Measurements from ENCODE around the gene ISCA2. TPM values are rescaled to one million over a fixed set of nuclear protein-coding genes. Genes with fewer than 3 reads are reported as not detected.

ISCA2 gene
- total and polyA plus RNA-seq, 9 of the 15 experiments (the other 6 are each of a cell fraction or from before 2014, with no cell fraction given): 5.0 to 36.7 (median 18.1) TPM

DNA sequence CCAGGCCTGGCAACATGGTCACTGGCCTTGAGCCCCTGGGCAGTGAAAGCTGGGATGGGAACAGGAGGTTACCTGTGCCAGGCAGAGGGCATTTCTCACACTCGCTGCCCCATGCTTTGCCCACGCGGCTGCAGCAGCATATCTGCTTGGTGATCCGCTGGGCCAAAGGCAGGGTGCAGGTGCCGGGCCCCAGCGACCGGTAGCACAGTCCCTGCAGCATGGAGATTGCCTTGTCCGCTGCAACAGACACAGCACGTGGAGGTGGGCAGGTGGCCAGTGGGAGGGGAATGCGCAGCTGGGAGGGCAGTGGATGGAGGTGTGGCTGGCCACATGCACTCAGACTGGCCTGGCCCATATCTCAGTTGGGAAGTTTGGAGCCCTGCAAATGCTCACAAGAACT, 35.3 kb downstream of the ISCA2 start:
- TF ChIP-seq, protein P1, sequence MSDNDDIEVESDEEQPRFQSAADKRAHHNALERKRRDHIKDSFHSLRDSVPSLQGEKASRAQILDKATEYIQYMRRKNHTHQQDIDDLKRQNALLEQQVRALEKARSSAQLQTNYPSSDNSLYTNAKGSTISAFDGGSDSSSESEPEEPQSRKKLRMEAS (CRISPR knock-in tag; IDR thresholded peaks at IDR 0.05): peak; percentile 32; the same call in 1 of the 2 replicates
- TF ChIP-seq POLR2AphosphoS2 (IDR thresholded peaks at IDR 0.05; ENCODE audit: low read length) (no peak), CBFA2T3 (IDR thresholded peaks at IDR 0.05) (peak; percentile 36), CBFA2T2 (conservative IDR thresholded peaks at IDR 0.05) (peak; percentile 35; the same call in 1 of the 2 replicates)
- ChIA-PET POLR2A (no interaction called here), CTCF (ENCODE audit: low intra/inter-chr PET ratio) (no interaction called here)
- in situ Hi-C loops (cut with MboI) (no loop called here), intact Hi-C loops (cut with micrococcal nuclease) (no loop called here)
- Histone ChIP-seq H3K4me3 (no peak overlapping the region), H3K4me1 (replicated peaks in 1 of 2; ENCODE audit: control insufficient read depth in 2 of 2, insufficient read depth in 2 of 2, low read length in 2 of 2) (peaks cover 0 to 16% of the 10 kb centered on the region in 2 experiments; a peak in 3 of 5 replicates), H3K27ac (ENCODE audit: extremely low read depth, low read depth, low read length) (no peak overlapping the region), H3K9me1 (ENCODE audit: control insufficient read depth, insufficient read depth, low read length) (no peaks in the 10 kb centered on the region), H3K36me3 (ENCODE audit: control insufficient read depth, insufficient read depth, low read length) (no peaks in the 10 kb centered on the region), H3K4me2 (ENCODE audit: insufficient read depth, low read length) (no peak overlapping the region), H3K27me3 (ENCODE audit: control insufficient read depth in 2 of 2, insufficient read depth in 2 of 2, low read length in 2 of 2) (peaks cover 0 to 24% of the 10 kb centered on the region in 2 experiments; a peak in 2 of 5 replicates), H2AFZ (ENCODE audit: low read depth, low read length) (no peak overlapping the region), H3K79me2 (ENCODE audit: control insufficient read depth, insufficient read depth, low read length) (no peaks in the 10 kb centered on the region), H3K9ac (ENCODE audit: insufficient read depth in 1 of 2, low read depth in 2 of 2, low read length in 2 of 2) (no peak overlapping the region), H4K20me1 (replicated peaks; ENCODE audit: control insufficient read depth, insufficient read depth, low read length) (no peaks in the 10 kb centered on the region), H3K9me3 (replicated peaks; ENCODE audit: control insufficient read depth, insufficient read depth, low read depth, low read length) (no peaks in the 10 kb centered on the region)
- WGBS (ENCODE audit: insufficient coverage, low coverage, missing lambda C conversion rate): 18% methylated on average over 9 of the region's 10 CpGs
- ATAC-seq: no peak
- no peak for FAIRE-seq
- BruUV-seq (replicated peaks): no TSS peak
- no peak for DNase-seq (ENCODE audit: extremely low read depth in 1 of 4, low spot score in 3 of 4)

DNA sequence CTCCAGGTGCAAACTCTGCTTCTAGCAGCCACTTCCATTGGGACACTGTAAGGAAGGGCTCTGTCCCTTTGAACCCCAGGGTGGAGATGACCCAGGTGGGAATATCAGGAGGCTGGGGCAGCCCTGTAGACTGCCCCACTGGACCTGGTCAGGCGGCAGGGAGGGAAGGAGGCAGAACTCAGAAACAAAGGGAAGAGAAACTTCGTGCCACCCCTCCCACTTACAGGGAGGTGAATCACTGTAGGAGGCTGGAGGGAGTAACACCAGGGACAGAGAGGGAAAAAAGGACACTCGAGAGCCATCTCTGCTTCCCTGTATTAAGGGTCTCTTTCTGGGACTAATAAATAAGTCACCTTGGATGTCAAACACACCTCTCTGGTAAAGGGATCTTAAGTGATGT, 37.4 kb downstream of the ISCA2 start:
- no TSS peak for BruUV-seq (replicated peaks)
- TF ChIP-seq SMC3 (conservative IDR thresholded peaks at IDR 0.05; ENCODE audit: insufficient read depth, low read depth, low read length) (no peak), NRF1 (conservative IDR thresholded peaks at IDR 0.05 in 1 of 2, IDR thresholded peaks at IDR 0.05 in 1 of 2) (no peak), PRPF4 (IDR thresholded peaks at IDR 0.05; ENCODE audit: insufficient read depth, low read depth, low read length, poor library complexity, severe bottlenecking) (no peak), ZNF224 (CRISPR knock-in tag; IDR thresholded peaks at IDR 0.05) (no peak), ZNF253 (CRISPR knock-in tag; conservative IDR thresholded peaks at IDR 0.05) (no peak), LCOR (CRISPR knock-in tag; IDR thresholded peaks at IDR 0.05) (no peak), GABPA (tag; conservative IDR thresholded peaks at IDR 0.05; ENCODE audit: low read depth) (no peak), ZNF324 (CRISPR knock-in tag; IDR thresholded peaks at IDR 0.05) (no peak), ZNF780A (CRISPR knock-in tag; IDR thresholded peaks at IDR 0.05) (no peak), FOXA1 (IDR thresholded peaks at IDR 0.05; ENCODE audit: borderline replicate concordance) (no peak)
- TF ChIP-seq, protein P2, sequence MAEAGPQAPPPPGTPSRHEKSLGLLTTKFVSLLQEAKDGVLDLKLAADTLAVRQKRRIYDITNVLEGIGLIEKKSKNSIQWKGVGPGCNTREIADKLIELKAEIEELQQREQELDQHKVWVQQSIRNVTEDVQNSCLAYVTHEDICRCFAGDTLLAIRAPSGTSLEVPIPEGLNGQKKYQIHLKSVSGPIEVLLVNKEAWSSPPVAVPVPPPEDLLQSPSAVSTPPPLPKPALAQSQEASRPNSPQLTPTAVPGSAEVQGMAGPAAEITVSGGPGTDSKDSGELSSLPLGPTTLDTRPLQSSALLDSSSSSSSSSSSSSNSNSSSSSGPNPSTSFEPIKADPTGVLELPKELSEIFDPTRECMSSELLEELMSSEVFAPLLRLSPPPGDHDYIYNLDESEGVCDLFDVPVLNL (CRISPR knock-in tag; IDR thresholded peaks at IDR 0.05; ENCODE audit: low read depth): no peak
- TF ChIP-seq, protein P3, sequence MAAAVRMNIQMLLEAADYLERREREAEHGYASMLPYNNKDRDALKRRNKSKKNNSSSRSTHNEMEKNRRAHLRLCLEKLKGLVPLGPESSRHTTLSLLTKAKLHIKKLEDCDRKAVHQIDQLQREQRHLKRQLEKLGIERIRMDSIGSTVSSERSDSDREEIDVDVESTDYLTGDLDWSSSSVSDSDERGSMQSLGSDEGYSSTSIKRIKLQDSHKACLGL (CRISPR knock-in tag; IDR thresholded peaks at IDR 0.05; ENCODE audit: borderline replicate concordance, poor library complexity, severe bottlenecking): no peak

More for the DNA sequence above, 37.4 kb downstream of the ISCA2 start:
- H3K4me3 ChIP-seq: no peak overlapping the region
- no peak for FAIRE-seq
- ChIA-PET POLR2A (interaction anchor here (0.6 kb wide), 1 partner anchor 264 kb away, joined by 3 read pairs; no protein-coding TSS in a partner anchor), CTCF (ENCODE audit: low intra/inter-chr PET ratio) (no interaction called here)
- H3K4me1 ChIP-seq (replicated peaks in 1 of 2; ENCODE audit: control insufficient read depth in 2 of 2, insufficient read depth in 2 of 2, low read length in 2 of 2): peaks cover 0 to 16% of the 10 kb centered on the region in 2 experiments; a peak in 3 of 5 replicates
- H3K36me3 ChIP-seq (ENCODE audit: control insufficient read depth, insufficient read depth, low read length): no peaks in the 10 kb centered on the region
- no peak for DNase-seq (ENCODE audit: extremely low read depth in 1 of 4, low spot score in 3 of 4)
- in situ Hi-C loops (cut with MboI) (no loop called here), intact Hi-C loops (cut with micrococcal nuclease) (no loop called here)
- no peaks in the 10 kb centered on the region for H3K9me3 ChIP-seq (replicated peaks; ENCODE audit: control insufficient read depth, insufficient read depth, low read depth, low read length)
- no peak overlapping the region for H3K27ac ChIP-seq (ENCODE audit: extremely low read depth, low read depth, low read length)
- no peak overlapping the region for H3K4me2 ChIP-seq (ENCODE audit: insufficient read depth, low read length)
- H3K9me1 ChIP-seq (ENCODE audit: control insufficient read depth, insufficient read depth, low read length): no peaks in the 10 kb centered on the region
- H3K9ac ChIP-seq (ENCODE audit: insufficient read depth in 1 of 2, low read depth in 2 of 2, low read length in 2 of 2): no peak overlapping the region
- peaks cover 0 to 35% of the 10 kb centered on the region in 2 experiments; a peak in 2 of 5 replicates for H3K27me3 ChIP-seq (ENCODE audit: control insufficient read depth in 2 of 2, insufficient read depth in 2 of 2, low read length in 2 of 2)
- no peaks in the 10 kb centered on the region for H4K20me1 ChIP-seq (replicated peaks; ENCODE audit: control insufficient read depth, insufficient read depth, low read length)
- H2AFZ ChIP-seq (ENCODE audit: low read depth, low read length): no peak overlapping the region
- WGBS (ENCODE audit: insufficient coverage, low coverage, missing lambda C conversion rate): 17% methylated on average over 2 of the region's 3 CpGs
- H3K79me2 ChIP-seq (ENCODE audit: control insufficient read depth, insufficient read depth, low read length): no peaks in the 10 kb centered on the region
- ATAC-seq: no peak

Measured in K562 (cell line).